Heart left ventricle (tissue), 16 donors: ENCODE data around the gene TMEM247. TPM values are rescaled to one million over a fixed set of nuclear protein-coding genes. Genes with fewer than 3 reads are reported as not detected.

ENCODE experiments used
- ATAC-seq, 4 donors: fragments of 200-7000 bp; cut with Tn5 transposase; one replicate each; pipeline ENCODE4 v1.9.1; 2020 to 2022; ENCODE audit warnings: moderate library complexity in 4 of 4, mild to moderate bottlenecking in 3 of 4, moderate number of reproducible peaks in 1 of 4
- DNase-seq, 5 donors: peaks; one replicate each; pipeline ENCODE4 v3.0.0-alpha.2; 2020
- H3K27ac ChIP-seq, 12 donors: fragments of 200-600 bp; sonication (generic) in 4 of 12; one replicate each; pipeline versions ENCODE4 v1.5.0 to v1.8.0; 2016 to 2022; ENCODE audit warnings: mild to moderate bottlenecking in 2 of 12
- H3K27me3 ChIP-seq, 9 donors: fragments of 200-600 bp; sonication (generic) in 2 of 9; one replicate each; pipeline versions ENCODE4 v1.5.1 to v1.8.0; 2016 to 2022; ENCODE audit warnings: mild to moderate bottlenecking in 3 of 9
- H3K36me3 ChIP-seq, 9 donors: fragments of 200-600 bp; sonication (generic) in 2 of 9; one replicate each; pipeline versions ENCODE4 v1.5.0 to v1.8.0; 2018 to 2022; ENCODE audit warnings: mild to moderate bottlenecking in 2 of 9
- H3K4me1 ChIP-seq, 12 donors: fragments of 200-600 bp; sonication (generic) in 4 of 12; one replicate each; pipeline versions ENCODE4 v1.5.0 to v1.8.0; 2016 to 2022; ENCODE audit warnings: mild to moderate bottlenecking in 3 of 12
- H3K4me3 ChIP-seq, 12 donors: fragments of 200-600 bp; sonication (generic) in 4 of 12; one replicate each; pipeline versions ENCODE4 v1.5.0 to v1.8.0; 2017 to 2022; ENCODE audit warnings: mild to moderate bottlenecking in 9 of 12, moderate library complexity in 4 of 12
- H3K9me3 ChIP-seq, 12 donors: fragments of 200-600 bp; sonication (generic) in 4 of 12; one replicate each; pipeline versions ENCODE4 v1.5.0 to v1.8.0; 2016 to 2022; ENCODE audit warnings: mild to moderate bottlenecking in 1 of 12
- POLR2A ChIP-seq, 2 donors: fragments of 450-650 bp; IDR thresholded peaks; one replicate each; pipeline ENCODE4 v1.6.1; 2017; ENCODE audit warnings: antibody characterized with exemption in 2 of 2, mild to moderate bottlenecking in 2 of 2, moderate library complexity in 2 of 2
- WGBS, 4 donors: extraction: QIAGEN DNeasy Blood & Tissue Kit in 2 of 4; methylation state at CpG; one replicate each; pipeline versions ENCODE4 v1.1.5 to v1.1.7; 2013 to 2018; 5-methylcytosine and 5-hydroxymethylcytosine counted together
- intact Hi-C, 10 donors: fragments of 100-400 bp; cut with DNase I; formaldehyde crosslinking; loops; one replicate each; pipeline versions ENCODE4 v1.11.1 to v1.14.2; 2022
- long read RNA-seq, 3 donors: library from polyadenylated mRNA; unstranded; transcript quantifications; one replicate each; pipeline ENCODE4 v2.0.0, GENCODE V29; 2020 to 2021
- polyA plus RNA-seq, 2 donors: library from polyadenylated mRNA; stranded (reverse); fragments of 200-250 nt; gene quantifications; one replicate each; pipeline ENCODE4 v1.2.3, GENCODE V29; 2013
- total RNA-seq, 9 donors: library from RNA; depleted of rRNA in 2 of 9; stranded (reverse); fragments of >200 nt in 2 of 9; fragmentation: NEBNext Ultra II Directional in 3 of 9; extraction: Animal tissue kit (Norgen Biotek cat#: 25700) in 3 of 9; gene quantifications; one replicate each; pipeline versions ENCODE4 v1.1.0 to v1.2.4, GENCODE V29; 2016 to 2023
- TF ChIP-seq, protein P1 (sequence below), 12 donors: fragments of 200-600 bp; sonication (generic) in 4 of 12; IDR thresholded peaks; one replicate each; pipeline versions ENCODE4 v1.5.0 to v1.8.0; 2018 to 2022; ENCODE audit warnings: antibody characterized with exemption in 12 of 12, mild to moderate bottlenecking in 5 of 12
- donor health status: ischemic (EF 13 %, LVEDD 7.1; RV severe dilation, severe dysfunction).
- donor health status: healthy with polysubstance abuse.
- donor health status: DM: no; HTN: yes; CAD: no.
- donor health status: DM: no; HTN: no; CAD: no.
- donor health status: ischemic (EF 25% LVEDD 6.9; RV normal size, moderate dysfunction).
- donor health status: ischemic (EF 25% LVEDD 5.7; RV mildly dilated, moderate dysfunction).
- donor health status: healthy.
- donor health status: DM: yes; HTN: yes; CAD: no.
- donor health status: ischemic (EF 35%, LVEDD 5.7; RV mildly dilated, moderate dysfunction).
- donor health status: nonischemic (EF 11% LVEDD 7.7; RV severe dilation, severe dysfunction).
- donor health status: DM: yes; HTN: yes; CAD: no.
- donor health status: PGD.
- donor health status: ischemic (EF 29% LVEDD 5.4; RV normal size, mild dysfunction).
- donor health status: nonischemic (EF 23%, LVEDD 6.1; RV moderate dilation, normal function).

The TMEM247 gene
- total RNA-seq (not detected), polyA plus RNA-seq (not detected)
- long read RNA-seq, donor 1 = 0 reads
- long read RNA-seq, donor 2 = 0 reads
- long read RNA-seq, donor 3 = 0 reads

DNA sequence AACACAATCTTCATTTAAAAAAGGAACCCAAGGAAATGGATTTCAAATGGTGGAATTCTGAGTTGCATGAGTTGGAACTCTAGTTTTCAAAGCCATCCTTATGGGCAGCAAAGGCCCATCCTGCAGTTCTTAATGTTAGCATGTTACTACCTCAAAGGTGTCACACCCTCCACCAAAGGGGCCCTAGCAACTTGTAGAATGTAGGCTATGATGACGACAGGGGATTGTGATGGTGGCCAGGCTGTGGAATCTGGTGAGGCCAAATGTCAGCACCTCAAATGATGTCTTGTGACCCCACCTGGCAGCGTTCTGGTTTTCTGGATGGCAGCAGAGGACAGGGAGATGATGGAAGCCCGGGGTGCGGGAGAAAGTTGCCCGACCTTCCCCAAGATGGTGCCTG is at the start of gene TMEM247:
Gene TMEM247 (plus strand): TSS at position 301 of the 400 bp plus-strand sequence.
- ATAC-seq = no peak
- Histone ChIP-seq H3K27me3 (no peaks in the 10 kb centered on the region), H3K36me3 (no peaks in the 10 kb centered on the region), H3K4me1 (peaks cover 0 to 13% (median 0%) of the 10 kb centered on the region in 12 donors), H3K9me3 (no peaks in the 10 kb centered on the region), H3K4me3 (no peak within 1 kb of the TSS), H3K27ac (no peak within 1 kb of the TSS)
- 77 to 100% (median 78%) methylated on average over 2 to 5 of the region's 5 CpGs for WGBS, 4 donors
- no peak for TF ChIP-seq POLR2A (IDR thresholded peaks at IDR 0.05)
- TF ChIP-seq, protein P1, sequence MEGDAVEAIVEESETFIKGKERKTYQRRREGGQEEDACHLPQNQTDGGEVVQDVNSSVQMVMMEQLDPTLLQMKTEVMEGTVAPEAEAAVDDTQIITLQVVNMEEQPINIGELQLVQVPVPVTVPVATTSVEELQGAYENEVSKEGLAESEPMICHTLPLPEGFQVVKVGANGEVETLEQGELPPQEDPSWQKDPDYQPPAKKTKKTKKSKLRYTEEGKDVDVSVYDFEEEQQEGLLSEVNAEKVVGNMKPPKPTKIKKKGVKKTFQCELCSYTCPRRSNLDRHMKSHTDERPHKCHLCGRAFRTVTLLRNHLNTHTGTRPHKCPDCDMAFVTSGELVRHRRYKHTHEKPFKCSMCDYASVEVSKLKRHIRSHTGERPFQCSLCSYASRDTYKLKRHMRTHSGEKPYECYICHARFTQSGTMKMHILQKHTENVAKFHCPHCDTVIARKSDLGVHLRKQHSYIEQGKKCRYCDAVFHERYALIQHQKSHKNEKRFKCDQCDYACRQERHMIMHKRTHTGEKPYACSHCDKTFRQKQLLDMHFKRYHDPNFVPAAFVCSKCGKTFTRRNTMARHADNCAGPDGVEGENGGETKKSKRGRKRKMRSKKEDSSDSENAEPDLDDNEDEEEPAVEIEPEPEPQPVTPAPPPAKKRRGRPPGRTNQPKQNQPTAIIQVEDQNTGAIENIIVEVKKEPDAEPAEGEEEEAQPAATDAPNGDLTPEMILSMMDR (IDR thresholded peaks at IDR 0.05) = no peak
- DNase-seq = no peak
- intact Hi-C loops = no loop called here

DNA sequence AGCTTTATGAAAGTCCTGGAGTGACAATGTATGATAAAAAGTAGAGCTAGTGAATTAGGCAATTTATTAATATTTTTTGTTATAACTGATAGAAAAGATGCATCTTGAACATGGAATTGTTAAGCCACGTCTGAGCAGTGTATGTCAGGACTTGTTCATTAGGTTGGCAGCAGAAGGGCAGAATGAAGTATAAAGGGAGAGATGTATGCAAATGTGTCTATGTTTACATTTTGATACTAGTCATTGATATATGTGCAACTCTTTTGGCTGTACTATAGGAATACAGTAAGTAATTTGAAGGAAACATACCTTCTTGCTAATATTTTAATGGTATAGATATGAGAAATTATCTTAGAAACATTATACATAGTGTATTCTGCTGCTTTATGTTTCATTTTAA is 49.0 kb upstream of the TMEM247 start:
- no peak for ATAC-seq
- DNase-seq = no peak
- Histone ChIP-seq H3K36me3 (no peaks in the 10 kb centered on the region), H3K27ac (no peak overlapping the region), H3K9me3 (no peaks in the 10 kb centered on the region), H3K27me3 (no peaks in the 10 kb centered on the region), H3K4me3 (no peak overlapping the region), H3K4me1 (peaks cover 0 to 11% (median under 1%) of the 10 kb centered on the region in 12 donors)
- intact Hi-C loops = no loop called here
- WGBS, 4 donors = 93 to 100% (median 96%) methylated on average over 1 of the region's 1 CpG
- TF ChIP-seq, protein P1 (IDR thresholded peaks at IDR 0.05) = no peak
- TF ChIP-seq POLR2A (IDR thresholded peaks at IDR 0.05) = no peak

DNA sequence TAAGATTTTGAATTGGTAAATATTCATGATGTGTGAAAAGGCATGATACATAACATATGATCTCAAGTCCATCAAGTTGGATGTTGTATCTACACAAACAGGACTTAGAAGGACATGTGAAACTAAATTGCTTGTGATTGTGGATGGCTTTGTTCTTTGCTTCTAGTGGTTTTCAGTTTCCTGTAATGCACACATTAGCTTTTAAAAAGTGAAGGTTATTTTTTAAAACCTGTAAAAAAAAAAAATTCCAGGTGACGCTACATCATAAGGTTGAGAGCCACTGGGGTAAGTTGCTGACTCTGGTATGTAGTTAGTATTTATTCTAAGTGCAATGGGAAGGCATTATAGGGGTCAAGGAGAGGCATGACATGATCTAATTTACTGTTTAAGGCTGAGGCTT is 48.4 kb upstream of the TMEM247 start:
- 42 to 100% (median 98%) methylated on average over 1 of the region's 1 CpG for WGBS, 4 donors
- ATAC-seq (no peak), DNase-seq (no peak)
- no peaks in the 10 kb centered on the region for H3K9me3 ChIP-seq
- TF ChIP-seq POLR2A (IDR thresholded peaks at IDR 0.05) = no peak
- TF ChIP-seq, protein P1 (IDR thresholded peaks at IDR 0.05) = no peak
- intact Hi-C loops = no loop called here
- H3K4me3 ChIP-seq = no peak overlapping the region
- no peaks in the 10 kb centered on the region for H3K36me3 ChIP-seq
- H3K27ac ChIP-seq = no peak overlapping the region
- peaks cover 0 to 17% (median 3%) of the 10 kb centered on the region in 12 donors for H3K4me1 ChIP-seq
- no peaks in the 10 kb centered on the region for H3K27me3 ChIP-seq

DNA sequence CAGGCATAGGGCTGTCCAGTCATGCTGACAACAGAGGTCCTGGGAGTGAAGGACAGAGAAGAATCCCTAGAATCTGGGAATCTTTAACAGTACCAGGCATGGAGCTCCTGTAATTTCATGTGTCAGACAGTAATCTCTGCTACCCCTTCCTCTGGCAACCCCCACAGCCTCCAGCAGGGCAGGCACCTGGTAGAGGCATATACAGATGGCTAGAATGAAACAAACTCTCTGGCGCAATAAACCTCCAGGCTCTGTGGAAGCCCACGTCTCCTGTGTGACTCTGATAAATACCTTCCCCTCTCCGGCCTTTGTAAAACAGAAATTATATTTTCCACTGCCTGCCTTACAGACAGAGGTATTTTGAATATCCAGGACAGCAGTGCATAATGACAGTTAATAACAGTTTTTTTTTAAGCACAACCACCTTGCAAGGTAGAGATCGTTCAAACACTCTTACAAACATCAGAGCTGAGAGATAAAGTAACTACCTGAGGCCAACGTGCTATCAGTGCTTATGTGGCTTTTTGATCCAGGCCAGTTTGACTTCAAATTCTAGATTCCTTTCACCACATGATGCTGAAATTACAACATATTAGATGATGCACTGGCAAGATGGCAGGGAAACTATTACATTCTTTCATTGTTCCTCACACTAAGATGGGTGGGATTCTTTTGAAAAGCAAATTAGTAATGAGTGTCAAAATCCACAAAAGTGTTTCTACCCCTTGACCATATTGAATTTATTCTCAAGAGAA is 47.7 kb upstream of the TMEM247 start:
- no peaks in the 10 kb centered on the region for H3K9me3 ChIP-seq
- peaks cover 0 to 19% (median 3%) of the 10 kb centered on the region in 12 donors for H3K4me1 ChIP-seq
- TF ChIP-seq POLR2A (IDR thresholded peaks at IDR 0.05) = no peak
- TF ChIP-seq, protein P1 (IDR thresholded peaks at IDR 0.05) = no peak
- H3K36me3 ChIP-seq = no peaks in the 10 kb centered on the region
- H3K4me3 ChIP-seq = no peak overlapping the region
- 69 to 81% (median 74%) methylated on average over 5 of the region's 5 CpGs for WGBS, 4 donors
- no peak for ATAC-seq
- DNase-seq = no peak
- intact Hi-C loops = no loop called here
- H3K27ac ChIP-seq = no peak overlapping the region
- no peaks in the 10 kb centered on the region for H3K27me3 ChIP-seq
